ENCODE measurements around the gene CAMKMT. TPM values are rescaled to one million over a fixed set of nuclear protein-coding genes. Genes with fewer than 3 reads are reported as not detected.

The CAMKMT gene
- total and polyA plus RNA-seq, 2 experiments from 2014 or later = 26.5 to 29.5 TPM

DNA sequence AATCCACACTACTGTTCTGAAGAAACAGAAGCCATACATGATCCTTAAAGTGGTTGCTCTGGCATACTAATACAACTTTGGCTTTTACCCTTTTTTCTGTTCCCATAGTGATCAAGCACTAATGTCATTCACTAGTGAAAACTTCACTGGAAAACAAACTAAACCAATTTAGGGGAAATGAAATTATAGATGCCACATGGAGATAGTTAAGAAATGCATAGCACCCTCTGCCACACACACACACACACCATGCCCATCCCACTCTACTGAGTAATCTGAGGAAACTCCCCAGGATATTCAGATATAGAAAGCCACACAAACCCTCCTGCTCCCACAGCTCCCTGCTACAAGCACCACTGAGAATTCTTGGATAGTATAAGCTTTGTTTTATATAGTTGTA lies 47.4 kb upstream of the CAMKMT start:
- no peaks in the 10 kb centered on the region for H3K4me1 Mint-ChIP-seq
- no peak overlapping the region for H3K27ac Mint-ChIP-seq
- Histone ChIP-seq H3K79me2 (replicated peaks; ENCODE audit: insufficient read depth) (no peaks in the 10 kb centered on the region), H3F3A (replicated peaks; ENCODE audit: low read depth) (no peaks in the 10 kb centered on the region), H3K36me3 (ENCODE audit: insufficient read depth) (peaks cover 33% of the 10 kb centered on the region; the same call in 1 of the 2 replicates), H3K4me1 (ENCODE audit: insufficient read depth) (no peaks in the 10 kb centered on the region), H3K27ac (ENCODE audit: low read depth) (no peak overlapping the region), H3K4me3 (no peak overlapping the region), H3K9me2 (ENCODE audit: insufficient read depth) (no peaks in the 10 kb centered on the region), H4K20me1 (replicated peaks; ENCODE audit: insufficient read depth) (no peaks in the 10 kb centered on the region), H3K4me2 (no peak overlapping the region), H2AFZ (no peak overlapping the region), H3K27me3 (ENCODE audit: insufficient read depth) (no peaks in the 10 kb centered on the region)
- H3K9me3 Mint-ChIP-seq = peaks cover 30% of the 10 kb centered on the region
- ATAC-seq (no peak), DNase-seq (ENCODE audit: low spot score) (no peak)
- no peaks in the 10 kb centered on the region for H3K27me3 Mint-ChIP-seq (ENCODE audit: insufficient read depth, low read depth, poor library complexity)
- no peak for TF ChIP-seq ZNF331 (CRISPR knock-in tag; IDR thresholded peaks at IDR 0.05; ENCODE audit: low read depth)
- TF ChIP-seq POLR2AphosphoS5 (IDR thresholded peaks at IDR 0.05; ENCODE audit: low read depth) = no peak
- TF ChIP-seq, protein P1, sequence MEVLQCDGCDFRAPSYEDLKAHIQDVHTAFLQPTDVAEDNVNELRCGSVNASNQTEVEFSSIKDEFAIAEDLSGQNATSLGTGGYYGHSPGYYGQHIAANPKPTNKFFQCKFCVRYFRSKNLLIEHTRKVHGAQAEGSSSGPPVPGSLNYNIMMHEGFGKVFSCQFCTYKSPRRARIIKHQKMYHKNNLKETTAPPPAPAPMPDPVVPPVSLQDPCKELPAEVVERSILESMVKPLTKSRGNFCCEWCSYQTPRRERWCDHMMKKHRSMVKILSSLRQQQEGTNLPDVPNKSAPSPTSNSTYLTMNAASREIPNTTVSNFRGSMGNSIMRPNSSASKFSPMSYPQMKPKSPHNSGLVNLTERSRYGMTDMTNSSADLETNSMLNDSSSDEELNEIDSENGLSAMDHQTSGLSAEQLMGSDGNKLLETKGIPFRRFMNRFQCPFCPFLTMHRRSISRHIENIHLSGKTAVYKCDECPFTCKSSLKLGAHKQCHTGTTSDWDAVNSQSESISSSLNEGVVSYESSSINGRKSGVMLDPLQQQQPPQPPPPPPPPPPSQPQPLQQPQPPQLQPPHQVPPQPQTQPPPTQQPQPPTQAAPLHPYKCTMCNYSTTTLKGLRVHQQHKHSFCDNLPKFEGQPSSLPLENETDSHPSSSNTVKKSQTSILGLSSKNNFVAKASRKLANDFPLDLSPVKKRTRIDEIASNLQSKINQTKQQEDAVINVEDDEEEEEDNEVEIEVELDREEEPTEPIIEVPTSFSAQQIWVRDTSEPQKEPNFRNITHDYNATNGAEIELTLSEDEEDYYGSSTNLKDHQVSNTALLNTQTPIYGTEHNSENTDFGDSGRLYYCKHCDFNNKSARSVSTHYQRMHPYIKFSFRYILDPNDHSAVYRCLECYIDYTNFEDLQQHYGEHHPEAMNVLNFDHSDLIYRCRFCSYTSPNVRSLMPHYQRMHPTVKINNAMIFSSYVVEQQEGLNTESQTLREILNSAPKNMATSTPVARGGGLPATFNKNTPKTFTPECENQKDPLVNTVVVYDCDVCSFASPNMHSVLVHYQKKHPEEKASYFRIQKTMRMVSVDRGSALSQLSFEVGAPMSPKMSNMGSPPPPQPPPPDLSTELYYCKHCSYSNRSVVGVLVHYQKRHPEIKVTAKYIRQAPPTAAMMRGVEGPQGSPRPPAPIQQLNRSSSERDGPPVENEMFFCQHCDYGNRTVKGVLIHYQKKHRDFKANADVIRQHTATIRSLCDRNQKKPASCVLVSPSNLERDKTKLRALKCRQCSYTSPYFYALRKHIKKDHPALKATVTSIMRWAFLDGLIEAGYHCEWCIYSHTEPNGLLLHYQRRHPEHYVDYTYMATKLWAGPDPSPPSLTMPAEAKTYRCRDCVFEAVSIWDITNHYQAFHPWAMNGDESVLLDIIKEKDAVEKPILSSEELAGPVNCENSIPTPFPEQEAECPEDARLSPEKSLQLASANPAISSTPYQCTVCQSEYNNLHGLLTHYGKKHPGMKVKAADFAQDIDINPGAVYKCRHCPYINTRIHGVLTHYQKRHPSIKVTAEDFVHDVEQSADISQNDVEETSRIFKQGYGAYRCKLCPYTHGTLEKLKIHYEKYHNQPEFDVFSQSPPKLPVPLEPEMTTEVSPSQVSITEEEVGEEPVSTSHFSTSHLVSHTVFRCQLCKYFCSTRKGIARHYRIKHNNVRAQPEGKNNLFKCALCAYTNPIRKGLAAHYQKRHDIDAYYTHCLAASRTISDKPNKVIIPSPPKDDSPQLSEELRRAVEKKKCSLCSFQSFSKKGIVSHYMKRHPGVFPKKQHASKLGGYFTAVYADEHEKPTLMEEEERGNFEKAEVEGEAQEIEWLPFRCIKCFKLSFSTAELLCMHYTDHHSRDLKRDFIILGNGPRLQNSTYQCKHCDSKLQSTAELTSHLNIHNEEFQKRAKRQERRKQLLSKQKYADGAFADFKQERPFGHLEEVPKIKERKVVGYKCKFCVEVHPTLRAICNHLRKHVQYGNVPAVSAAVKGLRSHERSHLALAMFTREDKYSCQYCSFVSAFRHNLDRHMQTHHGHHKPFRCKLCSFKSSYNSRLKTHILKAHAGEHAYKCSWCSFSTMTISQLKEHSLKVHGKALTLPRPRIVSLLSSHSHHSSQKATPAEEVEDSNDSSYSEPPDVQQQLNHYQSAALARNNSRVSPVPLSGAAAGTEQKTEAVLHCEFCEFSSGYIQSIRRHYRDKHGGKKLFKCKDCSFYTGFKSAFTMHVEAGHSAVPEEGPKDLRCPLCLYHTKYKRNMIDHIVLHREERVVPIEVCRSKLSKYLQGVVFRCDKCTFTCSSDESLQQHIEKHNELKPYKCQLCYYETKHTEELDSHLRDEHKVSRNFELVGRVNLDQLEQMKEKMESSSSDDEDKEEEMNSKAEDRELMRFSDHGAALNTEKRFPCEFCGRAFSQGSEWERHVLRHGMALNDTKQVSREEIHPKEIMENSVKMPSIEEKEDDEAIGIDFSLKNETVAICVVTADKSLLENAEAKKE (CRISPR knock-in tag; IDR thresholded peaks at IDR 0.05) = no peak
- TF ChIP-seq EZH2phosphoT487 (IDR thresholded peaks at IDR 0.05; ENCODE audit: unreplicated experiment) = no peak
- no peak for TF ChIP-seq STAT1 (IDR thresholded peaks at IDR 0.05; ENCODE audit: unreplicated experiment)
- TF ChIP-seq NANOG (IDR thresholded peaks at IDR 0.05; ENCODE audit: borderline replicate concordance) = no peak
- TF ChIP-seq, protein P2, sequence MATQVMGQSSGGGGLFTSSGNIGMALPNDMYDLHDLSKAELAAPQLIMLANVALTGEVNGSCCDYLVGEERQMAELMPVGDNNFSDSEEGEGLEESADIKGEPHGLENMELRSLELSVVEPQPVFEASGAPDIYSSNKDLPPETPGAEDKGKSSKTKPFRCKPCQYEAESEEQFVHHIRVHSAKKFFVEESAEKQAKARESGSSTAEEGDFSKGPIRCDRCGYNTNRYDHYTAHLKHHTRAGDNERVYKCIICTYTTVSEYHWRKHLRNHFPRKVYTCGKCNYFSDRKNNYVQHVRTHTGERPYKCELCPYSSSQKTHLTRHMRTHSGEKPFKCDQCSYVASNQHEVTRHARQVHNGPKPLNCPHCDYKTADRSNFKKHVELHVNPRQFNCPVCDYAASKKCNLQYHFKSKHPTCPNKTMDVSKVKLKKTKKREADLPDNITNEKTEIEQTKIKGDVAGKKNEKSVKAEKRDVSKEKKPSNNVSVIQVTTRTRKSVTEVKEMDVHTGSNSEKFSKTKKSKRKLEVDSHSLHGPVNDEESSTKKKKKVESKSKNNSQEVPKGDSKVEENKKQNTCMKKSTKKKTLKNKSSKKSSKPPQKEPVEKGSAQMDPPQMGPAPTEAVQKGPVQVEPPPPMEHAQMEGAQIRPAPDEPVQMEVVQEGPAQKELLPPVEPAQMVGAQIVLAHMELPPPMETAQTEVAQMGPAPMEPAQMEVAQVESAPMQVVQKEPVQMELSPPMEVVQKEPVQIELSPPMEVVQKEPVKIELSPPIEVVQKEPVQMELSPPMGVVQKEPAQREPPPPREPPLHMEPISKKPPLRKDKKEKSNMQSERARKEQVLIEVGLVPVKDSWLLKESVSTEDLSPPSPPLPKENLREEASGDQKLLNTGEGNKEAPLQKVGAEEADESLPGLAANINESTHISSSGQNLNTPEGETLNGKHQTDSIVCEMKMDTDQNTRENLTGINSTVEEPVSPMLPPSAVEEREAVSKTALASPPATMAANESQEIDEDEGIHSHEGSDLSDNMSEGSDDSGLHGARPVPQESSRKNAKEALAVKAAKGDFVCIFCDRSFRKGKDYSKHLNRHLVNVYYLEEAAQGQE (IDR thresholded peaks at IDR 0.05; ENCODE audit: unreplicated experiment) = no peak
- TF ChIP-seq CREB1 (CRISPR knock-in tag; IDR thresholded peaks at IDR 0.05; ENCODE audit: low read depth) = no peak
- TF ChIP-seq ZNF114 (CRISPR knock-in tag; IDR thresholded peaks at IDR 0.05) = no peak
- no peak for TF ChIP-seq EZH2 (IDR thresholded peaks at IDR 0.05; ENCODE audit: low read depth, unreplicated experiment)
- TF ChIP-seq, protein P3, sequence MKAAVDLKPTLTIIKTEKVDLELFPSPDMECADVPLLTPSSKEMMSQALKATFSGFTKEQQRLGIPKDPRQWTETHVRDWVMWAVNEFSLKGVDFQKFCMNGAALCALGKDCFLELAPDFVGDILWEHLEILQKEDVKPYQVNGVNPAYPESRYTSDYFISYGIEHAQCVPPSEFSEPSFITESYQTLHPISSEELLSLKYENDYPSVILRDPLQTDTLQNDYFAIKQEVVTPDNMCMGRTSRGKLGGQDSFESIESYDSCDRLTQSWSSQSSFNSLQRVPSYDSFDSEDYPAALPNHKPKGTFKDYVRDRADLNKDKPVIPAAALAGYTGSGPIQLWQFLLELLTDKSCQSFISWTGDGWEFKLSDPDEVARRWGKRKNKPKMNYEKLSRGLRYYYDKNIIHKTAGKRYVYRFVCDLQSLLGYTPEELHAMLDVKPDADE (IDR thresholded peaks at IDR 0.05) = no peak
- no peak for TF ChIP-seq JUNB (IDR thresholded peaks at IDR 0.05; ENCODE audit: unreplicated experiment)
- TF ChIP-seq, protein P4, sequence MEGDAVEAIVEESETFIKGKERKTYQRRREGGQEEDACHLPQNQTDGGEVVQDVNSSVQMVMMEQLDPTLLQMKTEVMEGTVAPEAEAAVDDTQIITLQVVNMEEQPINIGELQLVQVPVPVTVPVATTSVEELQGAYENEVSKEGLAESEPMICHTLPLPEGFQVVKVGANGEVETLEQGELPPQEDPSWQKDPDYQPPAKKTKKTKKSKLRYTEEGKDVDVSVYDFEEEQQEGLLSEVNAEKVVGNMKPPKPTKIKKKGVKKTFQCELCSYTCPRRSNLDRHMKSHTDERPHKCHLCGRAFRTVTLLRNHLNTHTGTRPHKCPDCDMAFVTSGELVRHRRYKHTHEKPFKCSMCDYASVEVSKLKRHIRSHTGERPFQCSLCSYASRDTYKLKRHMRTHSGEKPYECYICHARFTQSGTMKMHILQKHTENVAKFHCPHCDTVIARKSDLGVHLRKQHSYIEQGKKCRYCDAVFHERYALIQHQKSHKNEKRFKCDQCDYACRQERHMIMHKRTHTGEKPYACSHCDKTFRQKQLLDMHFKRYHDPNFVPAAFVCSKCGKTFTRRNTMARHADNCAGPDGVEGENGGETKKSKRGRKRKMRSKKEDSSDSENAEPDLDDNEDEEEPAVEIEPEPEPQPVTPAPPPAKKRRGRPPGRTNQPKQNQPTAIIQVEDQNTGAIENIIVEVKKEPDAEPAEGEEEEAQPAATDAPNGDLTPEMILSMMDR (conservative IDR thresholded peaks at IDR 0.05; ENCODE audit: low read depth in 2 of 2) = no peak
- H3K4me3 Mint-ChIP-seq = no peak overlapping the region
- peaks cover 51% of the 10 kb centered on the region for H3K36me3 Mint-ChIP-seq (ENCODE audit: low read depth)

All from GM23338 (cell line).